HepG2 (cell line): ENCODE measurements around the gene MEF2D. TPM values are rescaled to one million over a fixed set of nuclear protein-coding genes. Genes with fewer than 3 reads are reported as not detected.

Experiments
- ARHGAP35 ChIP-seq: sonication (generic); formaldehyde crosslinking; IDR thresholded peaks from 2 replicates; pipeline ENCODE4 v1.9.0; 2022; ENCODE audit warnings: mild to moderate bottlenecking, inconsistent platforms, moderate library complexity, missing genetic modification reagents, borderline replicate concordance
- ARID2 ChIP-seq: sonication (generic); formaldehyde crosslinking; IDR thresholded peaks from 2 replicates; pipeline ENCODE4 v1.8.1; 2022; ENCODE audit warnings: mild to moderate bottlenecking, missing genetic modification reagents, borderline replicate concordance
- BRCA1 ChIP-seq: sonication (generic); formaldehyde crosslinking; IDR thresholded peaks from 2 replicates; pipeline ENCODE4 v1.4.0; 2020; ENCODE audit warnings: missing genetic modification reagents
- ETV6 ChIP-seq: sonication (generic); formaldehyde crosslinking; conservative IDR thresholded peaks from 2 replicates; pipeline ENCODE4 v1.4.0; 2020; ENCODE audit warnings: missing genetic modification reagents
- FOXJ3 ChIP-seq: sonication (generic); formaldehyde crosslinking; IDR thresholded peaks from 2 replicates; pipeline ENCODE4 v1.4.0; 2020; ENCODE audit warnings: missing genetic modification reagents, mild to moderate bottlenecking, borderline replicate concordance
- HMGA1 ChIP-seq: sonication (generic); formaldehyde crosslinking; conservative IDR thresholded peaks from 2 replicates; pipeline ENCODE4 v1.4.0; 2020; ENCODE audit warnings: missing genetic modification reagents
- NR2F6 ChIP-seq, 2 experiments: IDR thresholded peaks; 2 replicates each; pipeline ENCODE4 v1.6.1; 2016; ENCODE audit warnings: antibody characterized with exemption in 1 of 2, mild to moderate bottlenecking in 1 of 2
- SRSF4 ChIP-seq: fragments of 200-400 bp; formaldehyde crosslinking; IDR thresholded peaks from one replicate; pipeline ENCODE4 v1.6.1; 2018; ENCODE audit warnings: mild to moderate bottlenecking, low read depth, low read length, moderate library complexity; ENCODE audit not compliant: poor library complexity, severe bottlenecking
- TARDBP ChIP-seq: sonication (generic); formaldehyde crosslinking; IDR thresholded peaks from 2 replicates; pipeline ENCODE4 v1.8.0; 2022; ENCODE audit warnings: mild to moderate bottlenecking, missing genetic modification reagents
- ZNF20 ChIP-seq: sonication (generic); formaldehyde crosslinking; IDR thresholded peaks from 2 replicates; pipeline ENCODE4 v1.4.0; 2020; ENCODE audit warnings: mild to moderate bottlenecking, moderate library complexity, missing genetic modification reagents
- ZNF253 ChIP-seq: sonication (generic); formaldehyde crosslinking; IDR thresholded peaks from 2 replicates; pipeline ENCODE4 v1.8.0; 2022; ENCODE audit warnings: mild to moderate bottlenecking, missing genetic modification reagents, borderline replicate concordance
- ZNF256 ChIP-seq: sonication (generic); formaldehyde crosslinking; conservative IDR thresholded peaks from 2 replicates; pipeline ENCODE4 v1.4.0; 2020; ENCODE audit warnings: missing genetic modification reagents
- ZNF468 ChIP-seq: sonication (generic); formaldehyde crosslinking; IDR thresholded peaks from 2 replicates; pipeline ENCODE4 v1.8.0; 2022; ENCODE audit warnings: mild to moderate bottlenecking, moderate library complexity, missing genetic modification reagents
- polyA plus RNA-seq, 8 experiments: library from polyadenylated mRNA; depleted of rRNA in 3 of 8; stranded (reverse) in 7 of 8; unstranded in 1 of 8; fragments of >200 nt; fragmentation: Illumina TruSeq in 4 of 8; extraction: Trizol in 4 of 8; gene quantifications; 2 replicates each; pipeline versions ENCODE4 v1.2.1 to v1.2.3, GENCODE V29; 2011 to 2016; ENCODE audit warnings: low read depth in 4 of 8, missing spikeins in 1 of 8, mixed read lengths in 1 of 8; ENCODE audit not compliant: insufficient read depth in 1 of 8
- total RNA-seq, 5 experiments: library from RNA; depleted of rRNA; stranded (reverse); fragments of >200 nt; fragmentation: Illumina TruSeq; extraction: Trizol; gene quantifications; 2 replicates each; pipeline ENCODE4 v1.2.3, GENCODE V29; 2016; ENCODE audit warnings: low read depth in 1 of 5
- TF ChIP-seq, protein P1 (sequence below): sonication (generic); formaldehyde crosslinking; IDR thresholded peaks from 2 replicates; pipeline ENCODE4 v1.4.0; 2020; ENCODE audit warnings: mild to moderate bottlenecking, missing genetic modification reagents
- TF ChIP-seq, protein P2 (sequence below): sonication (generic); formaldehyde crosslinking; IDR thresholded peaks from 2 replicates; pipeline ENCODE4 v1.4.0; 2020; ENCODE audit warnings: low read depth, mild to moderate bottlenecking, missing genetic modification reagents
- TF ChIP-seq, protein P3 (sequence below): sonication (generic); formaldehyde crosslinking; IDR thresholded peaks from 2 replicates; pipeline ENCODE4 v1.4.0; 2020; ENCODE audit warnings: missing genetic modification reagents
- TF ChIP-seq, protein P4 (sequence below): sonication (generic); formaldehyde crosslinking; IDR thresholded peaks from 2 replicates; pipeline ENCODE4 v1.4.0; 2020; ENCODE audit warnings: missing genetic modification reagents
- TF ChIP-seq, protein P5 (sequence below): sonication (generic); formaldehyde crosslinking; IDR thresholded peaks from 2 replicates; pipeline ENCODE4 v1.5.1; 2020; ENCODE audit warnings: missing genetic modification reagents, mild to moderate bottlenecking, borderline replicate concordance
- TF ChIP-seq, protein P6 (sequence below): sonication (generic); formaldehyde crosslinking; IDR thresholded peaks from 2 replicates; pipeline ENCODE4 v1.4.0; 2020; ENCODE audit warnings: missing genetic modification reagents
- TF ChIP-seq, protein P7 (sequence below): IDR thresholded peaks from 2 replicates; pipeline ENCODE4 v1.6.1; 2016; ENCODE audit warnings: low read depth

MEF2D gene
- total and polyA plus RNA-seq, 2 of the 13 experiments (the other 11 are each of a cell fraction or from before 2014, with no cell fraction given): 1.6 to 3.9 TPM

DNA sequence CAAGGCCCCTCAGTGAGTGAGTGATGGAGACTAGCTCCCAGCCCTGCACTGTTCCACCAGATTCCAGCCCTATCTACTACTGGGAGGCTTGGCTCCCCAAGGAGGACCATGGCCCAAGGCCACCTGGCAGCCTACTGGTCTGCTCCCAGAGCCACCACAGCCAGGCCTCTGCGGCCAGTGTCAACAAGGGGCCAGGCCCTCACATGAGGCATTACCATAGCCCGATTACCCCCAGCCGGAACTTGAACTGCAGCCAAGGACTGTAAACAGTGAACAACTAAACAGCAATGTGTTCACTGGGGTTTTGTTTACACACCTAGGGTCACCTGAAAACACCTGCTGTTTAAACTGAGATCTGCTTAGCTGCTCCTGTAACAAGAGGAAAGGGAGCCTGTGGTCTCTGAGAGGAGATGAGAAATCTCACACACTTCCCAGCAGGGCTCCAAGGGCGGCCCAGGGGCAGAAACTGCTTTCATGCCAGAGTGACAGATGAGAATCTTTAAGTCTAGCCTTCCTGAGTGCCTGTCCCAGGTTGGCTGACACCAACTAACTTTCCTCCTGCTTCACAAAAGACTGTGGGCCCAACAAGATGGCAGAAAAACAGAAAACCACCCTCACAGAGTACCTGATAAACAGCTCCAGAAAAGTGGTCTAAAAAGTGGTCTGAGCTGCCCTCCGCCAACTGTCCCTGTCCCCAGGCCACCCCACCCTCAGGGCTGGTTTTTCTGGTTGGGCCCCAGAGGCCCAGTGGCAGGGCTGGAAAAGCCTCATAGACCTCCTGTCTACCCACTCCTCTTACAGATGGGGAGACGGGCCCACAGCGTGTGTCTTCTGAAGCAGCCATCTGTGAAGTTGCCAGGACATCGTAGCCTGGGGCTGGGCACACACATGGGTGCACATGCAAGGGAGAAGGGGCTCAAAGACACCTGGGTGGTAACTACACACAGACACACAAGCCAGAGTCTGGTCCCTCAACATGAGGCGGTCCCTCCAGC, 28.8 kb downstream of the MEF2D start (continued):
- TF ChIP-seq, protein P1, sequence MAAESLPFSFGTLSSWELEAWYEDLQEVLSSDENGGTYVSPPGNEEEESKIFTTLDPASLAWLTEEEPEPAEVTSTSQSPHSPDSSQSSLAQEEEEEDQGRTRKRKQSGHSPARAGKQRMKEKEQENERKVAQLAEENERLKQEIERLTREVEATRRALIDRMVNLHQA (CRISPR knock-in tag): no peak
- TF ChIP-seq ARHGAP35: peak; percentile 57; the same call in 1 of the 2 replicates
- no peak for TF ChIP-seq ETV6
- no peak for TF ChIP-seq ZNF20 (CRISPR knock-in tag)
- no peak for TF ChIP-seq HMGA1 (CRISPR knock-in tag)
- no peak for TF ChIP-seq SRSF4
- no peak; the same call in 1 of the 2 replicates for TF ChIP-seq ZNF256
- TF ChIP-seq TARDBP: peak; percentile 97
- peak; percentile 90; the same call in 1 of the 2 replicates for TF ChIP-seq BRCA1
- TF ChIP-seq, protein P2, sequence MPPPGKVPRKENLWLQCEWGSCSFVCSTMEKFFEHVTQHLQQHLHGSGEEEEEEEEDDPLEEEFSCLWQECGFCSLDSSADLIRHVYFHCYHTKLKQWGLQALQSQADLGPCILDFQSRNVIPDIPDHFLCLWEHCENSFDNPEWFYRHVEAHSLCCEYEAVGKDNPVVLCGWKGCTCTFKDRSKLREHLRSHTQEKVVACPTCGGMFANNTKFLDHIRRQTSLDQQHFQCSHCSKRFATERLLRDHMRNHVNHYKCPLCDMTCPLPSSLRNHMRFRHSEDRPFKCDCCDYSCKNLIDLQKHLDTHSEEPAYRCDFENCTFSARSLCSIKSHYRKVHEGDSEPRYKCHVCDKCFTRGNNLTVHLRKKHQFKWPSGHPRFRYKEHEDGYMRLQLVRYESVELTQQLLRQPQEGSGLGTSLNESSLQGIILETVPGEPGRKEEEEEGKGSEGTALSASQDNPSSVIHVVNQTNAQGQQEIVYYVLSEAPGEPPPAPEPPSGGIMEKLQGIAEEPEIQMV (CRISPR knock-in tag): peak; percentile 85
- TF ChIP-seq, protein P3, sequence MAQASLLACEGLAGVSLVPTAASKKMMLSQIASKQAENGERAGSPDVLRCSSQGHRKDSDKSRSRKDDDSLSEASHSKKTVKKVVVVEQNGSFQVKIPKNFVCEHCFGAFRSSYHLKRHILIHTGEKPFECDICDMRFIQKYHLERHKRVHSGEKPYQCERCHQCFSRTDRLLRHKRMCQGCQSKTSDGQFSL (CRISPR knock-in tag): peak; percentile 99
- TF ChIP-seq ARID2 (CRISPR knock-in tag): no peak
- TF ChIP-seq, protein P4, sequence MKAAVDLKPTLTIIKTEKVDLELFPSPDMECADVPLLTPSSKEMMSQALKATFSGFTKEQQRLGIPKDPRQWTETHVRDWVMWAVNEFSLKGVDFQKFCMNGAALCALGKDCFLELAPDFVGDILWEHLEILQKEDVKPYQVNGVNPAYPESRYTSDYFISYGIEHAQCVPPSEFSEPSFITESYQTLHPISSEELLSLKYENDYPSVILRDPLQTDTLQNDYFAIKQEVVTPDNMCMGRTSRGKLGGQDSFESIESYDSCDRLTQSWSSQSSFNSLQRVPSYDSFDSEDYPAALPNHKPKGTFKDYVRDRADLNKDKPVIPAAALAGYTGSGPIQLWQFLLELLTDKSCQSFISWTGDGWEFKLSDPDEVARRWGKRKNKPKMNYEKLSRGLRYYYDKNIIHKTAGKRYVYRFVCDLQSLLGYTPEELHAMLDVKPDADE: no peak
- TF ChIP-seq, protein P5, sequence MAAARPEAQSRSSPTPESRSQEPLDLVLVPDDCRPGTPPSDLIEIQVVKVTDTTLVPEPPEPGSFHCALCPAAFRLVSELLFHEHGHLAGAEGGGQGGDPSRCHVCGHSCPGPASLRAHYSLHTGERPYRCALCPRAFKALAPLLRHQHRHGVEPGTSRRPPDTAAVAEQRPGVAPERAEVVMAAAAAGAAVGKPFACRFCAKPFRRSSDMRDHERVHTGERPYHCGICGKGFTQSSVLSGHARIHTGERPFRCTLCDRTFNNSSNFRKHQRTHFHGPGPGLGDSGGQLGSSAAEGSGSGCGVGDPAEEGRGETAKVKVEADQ (CRISPR knock-in tag): no peak
- peak; percentile 93 for TF ChIP-seq NR2F6 (IDR thresholded peaks at IDR 0.05)
- TF ChIP-seq NR2F6 (CRISPR knock-in tag; IDR thresholded peaks at IDR 0.05): peak; percentile 96
- TF ChIP-seq ZNF468 (CRISPR knock-in tag): no peak
- TF ChIP-seq FOXJ3 (CRISPR knock-in tag): peak; percentile 100
- TF ChIP-seq ZNF253 (CRISPR knock-in tag): no peak
- TF ChIP-seq, protein P6, sequence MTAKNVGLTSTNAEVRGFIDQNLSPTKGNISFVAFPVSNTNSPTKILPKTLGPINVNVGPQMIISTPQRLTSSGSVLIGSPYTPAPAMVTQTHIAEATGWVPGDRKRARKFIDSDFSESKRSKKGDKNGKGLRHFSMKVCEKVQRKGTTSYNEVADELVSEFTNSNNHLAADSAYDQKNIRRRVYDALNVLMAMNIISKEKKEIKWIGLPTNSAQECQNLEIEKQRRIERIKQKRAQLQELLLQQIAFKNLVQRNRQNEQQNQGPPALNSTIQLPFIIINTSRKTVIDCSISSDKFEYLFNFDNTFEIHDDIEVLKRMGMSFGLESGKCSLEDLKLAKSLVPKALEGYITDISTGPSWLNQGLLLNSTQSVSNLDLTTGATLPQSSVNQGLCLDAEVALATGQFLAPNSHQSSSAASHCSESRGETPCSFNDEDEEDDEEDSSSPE: peak; percentile 60
- TF ChIP-seq, protein P7, sequence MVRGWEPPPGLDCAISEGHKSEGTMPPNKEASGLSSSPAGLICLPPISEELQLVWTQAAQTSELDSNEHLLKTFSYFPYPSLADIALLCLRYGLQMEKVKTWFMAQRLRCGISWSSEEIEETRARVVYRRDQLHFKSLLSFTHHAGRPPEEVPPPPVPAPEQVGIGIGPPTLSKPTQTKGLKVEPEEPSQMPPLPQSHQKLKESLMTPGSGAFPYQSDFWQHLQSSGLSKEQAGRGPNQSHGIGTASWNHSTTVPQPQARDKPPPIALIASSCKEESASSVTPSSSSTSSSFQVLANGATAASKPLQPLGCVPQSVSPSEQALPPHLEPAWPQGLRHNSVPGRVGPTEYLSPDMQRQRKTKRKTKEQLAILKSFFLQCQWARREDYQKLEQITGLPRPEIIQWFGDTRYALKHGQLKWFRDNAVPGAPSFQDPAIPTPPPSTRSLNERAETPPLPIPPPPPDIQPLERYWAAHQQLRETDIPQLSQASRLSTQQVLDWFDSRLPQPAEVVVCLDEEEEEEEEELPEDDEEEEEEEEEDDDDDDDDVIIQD (CRISPR knock-in tag): peak; percentile 82
